ENCODE data around the gene TEX54. TPM values are rescaled to one million over a fixed set of nuclear protein-coding genes. Genes with fewer than 3 reads are reported as not detected.

The TEX54 gene
- total and polyA plus RNA-seq, 2 of the 13 experiments (the other 11 are each of a cell fraction or from before 2014, with no cell fraction given): not detected

DNA sequence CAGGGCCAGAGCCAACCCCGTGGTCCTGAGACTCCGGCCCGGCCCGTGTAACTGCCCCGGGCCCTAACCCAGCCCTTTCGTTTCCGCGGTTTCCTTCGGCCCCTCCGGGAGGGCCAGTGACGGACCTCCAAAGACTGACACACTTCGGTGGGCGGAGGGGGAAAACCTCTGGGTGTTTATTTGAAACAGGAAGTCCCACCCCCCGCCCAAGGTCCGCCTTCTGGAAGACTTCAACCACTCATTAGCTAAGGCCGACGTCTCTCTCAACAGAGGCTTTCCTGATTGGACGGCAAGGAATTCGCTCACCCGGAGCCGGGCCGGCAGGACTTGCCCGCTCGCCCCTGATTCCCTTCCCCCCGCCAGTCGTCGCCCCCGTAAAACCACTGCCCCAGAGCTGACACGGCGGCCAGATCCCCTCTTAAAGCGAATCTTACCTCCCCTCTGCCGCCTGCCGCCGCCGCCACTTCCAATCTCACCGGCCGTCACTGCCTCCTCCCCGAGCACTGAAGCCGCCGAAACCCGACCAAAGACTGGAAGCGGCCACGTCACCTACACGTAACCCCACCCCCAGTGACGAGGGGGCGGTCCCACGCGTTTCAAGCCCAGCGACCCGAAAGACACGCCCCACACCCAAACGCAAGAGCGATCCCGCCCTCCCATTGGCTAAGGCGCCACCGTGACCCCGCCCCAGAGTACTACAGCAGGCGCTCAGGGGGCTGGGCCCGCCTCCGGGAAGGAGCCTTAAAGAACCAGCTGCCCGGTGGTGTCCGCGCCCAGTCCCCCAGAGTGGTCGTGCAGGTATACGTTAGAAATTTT lies 913 bp downstream of the TEX54 start, which contains the start of gene STX5 (continued):
- peak; percentile 24 for TF ChIP-seq TBL1XR1 (IDR thresholded peaks at IDR 0.05; ENCODE audit: borderline replicate concordance, low read length, partially characterized antibody)
- TF ChIP-seq ZNF256 (CRISPR knock-in tag; conservative IDR thresholded peaks at IDR 0.05): no peak
- no peak for TF ChIP-seq FOSL1 (CRISPR knock-in tag; IDR thresholded peaks at IDR 0.05; ENCODE audit: borderline replicate concordance)
- TF ChIP-seq CEBPB (IDR thresholded peaks at IDR 0.05; ENCODE audit: borderline replicate concordance, low read depth, low read length): no peak
- no peak for TF ChIP-seq PHB2 (IDR thresholded peaks at IDR 0.05; ENCODE audit: partially characterized antibody)
- no peak; the same call in 1 of the 2 replicates for TF ChIP-seq TBX2 (CRISPR knock-in tag; IDR thresholded peaks at IDR 0.05; ENCODE audit: borderline replicate concordance)
- TF ChIP-seq HMG20B (CRISPR knock-in tag; conservative IDR thresholded peaks at IDR 0.05): no peak
- no peak for TF ChIP-seq ZNF354B (CRISPR knock-in tag; IDR thresholded peaks at IDR 0.05)
- no peak for TF ChIP-seq SOX6 (IDR thresholded peaks at IDR 0.05)
- peak; percentile 49 for TF ChIP-seq SOX6 (CRISPR knock-in tag; IDR thresholded peaks at IDR 0.05)
- no peak for TF ChIP-seq REXO4 (CRISPR knock-in tag; IDR thresholded peaks at IDR 0.05; ENCODE audit: borderline replicate concordance)
- peak; percentile 57; the same call in 1 of the 2 replicates for TF ChIP-seq EEA1 (CRISPR knock-in tag; IDR thresholded peaks at IDR 0.05; ENCODE audit: borderline replicate concordance)
- TF ChIP-seq, protein P1, sequence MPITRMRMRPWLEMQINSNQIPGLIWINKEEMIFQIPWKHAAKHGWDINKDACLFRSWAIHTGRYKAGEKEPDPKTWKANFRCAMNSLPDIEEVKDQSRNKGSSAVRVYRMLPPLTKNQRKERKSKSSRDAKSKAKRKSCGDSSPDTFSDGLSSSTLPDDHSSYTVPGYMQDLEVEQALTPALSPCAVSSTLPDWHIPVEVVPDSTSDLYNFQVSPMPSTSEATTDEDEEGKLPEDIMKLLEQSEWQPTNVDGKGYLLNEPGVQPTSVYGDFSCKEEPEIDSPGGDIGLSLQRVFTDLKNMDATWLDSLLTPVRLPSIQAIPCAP (CRISPR knock-in tag; IDR thresholded peaks at IDR 0.05; ENCODE audit: low read depth): no peak
- TF ChIP-seq ZNF891 (CRISPR knock-in tag; IDR thresholded peaks at IDR 0.05): peak; percentile 9; the same call in 1 of the 2 replicates
- TF ChIP-seq ZNF530 (CRISPR knock-in tag; IDR thresholded peaks at IDR 0.05; ENCODE audit: low read depth): no peak
- peak; percentile 56 for TF ChIP-seq RFX5 (IDR thresholded peaks at IDR 0.05; ENCODE audit: low read depth, low read length)
- no peak; the same call in 1 of the 2 replicates for TF ChIP-seq ZNF563 (CRISPR knock-in tag; IDR thresholded peaks at IDR 0.05)
- TF ChIP-seq HOXA3 (CRISPR knock-in tag; IDR thresholded peaks at IDR 0.05): peak; percentile 50; the same call in 1 of the 2 replicates
- TF ChIP-seq U2AF1 (optimal IDR thresholded peaks at IDR 0.05; ENCODE audit: low read depth, low read length): peak; percentile 79
- TF ChIP-seq, protein P2, sequence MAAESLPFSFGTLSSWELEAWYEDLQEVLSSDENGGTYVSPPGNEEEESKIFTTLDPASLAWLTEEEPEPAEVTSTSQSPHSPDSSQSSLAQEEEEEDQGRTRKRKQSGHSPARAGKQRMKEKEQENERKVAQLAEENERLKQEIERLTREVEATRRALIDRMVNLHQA (CRISPR knock-in tag; IDR thresholded peaks at IDR 0.05): no peak
- peak; percentile 96 for TF ChIP-seq CREB1 (IDR thresholded peaks at IDR 0.05)
- peak; percentile 90 for TF ChIP-seq CREB1 (CRISPR knock-in tag; IDR thresholded peaks at IDR 0.05)
- no peak for TF ChIP-seq RAD21 (CRISPR knock-in tag; IDR thresholded peaks at IDR 0.05)
- TF ChIP-seq, protein P3, sequence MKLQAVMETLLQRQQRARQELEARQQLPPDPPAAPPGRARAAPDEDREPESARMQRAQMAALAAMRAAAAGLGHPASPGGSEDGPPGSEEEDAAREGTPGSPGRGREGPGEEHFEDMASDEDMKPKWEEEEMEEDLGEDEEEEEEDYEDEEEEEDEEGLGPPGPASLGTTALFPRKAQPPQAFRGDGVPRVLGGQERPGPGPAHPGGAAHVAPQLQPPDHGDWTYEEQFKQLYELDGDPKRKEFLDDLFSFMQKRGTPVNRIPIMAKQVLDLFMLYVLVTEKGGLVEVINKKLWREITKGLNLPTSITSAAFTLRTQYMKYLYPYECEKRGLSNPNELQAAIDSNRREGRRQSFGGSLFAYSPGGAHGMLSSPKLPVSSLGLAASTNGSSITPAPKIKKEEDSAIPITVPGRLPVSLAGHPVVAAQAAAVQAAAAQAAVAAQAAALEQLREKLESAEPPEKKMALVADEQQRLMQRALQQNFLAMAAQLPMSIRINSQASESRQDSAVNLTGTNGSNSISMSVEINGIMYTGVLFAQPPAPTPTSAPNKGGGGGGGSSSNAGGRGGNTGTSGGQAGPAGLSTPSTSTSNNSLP (IDR thresholded peaks at IDR 0.05; ENCODE audit: low read depth, low read length): no peak; the same call in 1 of the 2 replicates
- TF ChIP-seq ZNF672 (CRISPR knock-in tag; IDR thresholded peaks at IDR 0.05): no peak
- no peak; the same call in 1 of the 2 replicates for TF ChIP-seq TARDBP (CRISPR knock-in tag; IDR thresholded peaks at IDR 0.05)
- no peak; the same call in 1 of the 2 replicates for TF ChIP-seq ZNF746 (CRISPR knock-in tag; IDR thresholded peaks at IDR 0.05)
- TF ChIP-seq ZNF337 (CRISPR knock-in tag; IDR thresholded peaks at IDR 0.05; ENCODE audit: borderline replicate concordance, low read depth): peak; percentile 81; the same call in 1 of the 2 replicates
- TF ChIP-seq, protein P4, sequence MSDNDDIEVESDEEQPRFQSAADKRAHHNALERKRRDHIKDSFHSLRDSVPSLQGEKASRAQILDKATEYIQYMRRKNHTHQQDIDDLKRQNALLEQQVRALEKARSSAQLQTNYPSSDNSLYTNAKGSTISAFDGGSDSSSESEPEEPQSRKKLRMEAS (IDR thresholded peaks at IDR 0.05): no peak; the same call in none of the 2 replicates
- TF ChIP-seq ZNF382 (CRISPR knock-in tag; IDR thresholded peaks at IDR 0.05; ENCODE audit: borderline replicate concordance): no peak
